Glomerular endothelial cell (primary cell): Measurements from ENCODE around the gene CKS1B. TPM values are rescaled to one million over a fixed set of nuclear protein-coding genes. Genes with fewer than 3 reads are reported as not detected.

ENCODE experiments used
- total RNA-seq: library from RNA; depleted of rRNA; stranded (reverse); fragments of >200 nt; gene quantifications from 2 replicates; pipeline ENCODE4 v1.2.3, GENCODE V29; 2015

Gene CKS1B
- total RNA-seq, 1 donor from 2014 or later: 57.8 TPM

Other genes with a start within 250 kb of the CKS1B start
- gene KCNN3, start 104.4 kb upstream of the CKS1B start, total RNA-seq: 4.8 and 10.5 TPM in 2 replicates
- gene PMVK, start 38.0 kb upstream of the CKS1B start, total RNA-seq: 8.1 and 11.6 TPM in 2 replicates
- gene PBXIP1, start 18.6 kb upstream of the CKS1B start, total RNA-seq: 108 and 115 TPM in 2 replicates
- 17.5 and 20.9 TPM in 2 replicates for gene PYGO2, start 12.9 kb upstream of the CKS1B start, total RNA-seq
- 300 and 313 TPM in 2 replicates for gene SHC1, start 3.9 kb upstream of the CKS1B start, total RNA-seq
- gene FLAD1, start 8.7 kb downstream of the CKS1B start, total RNA-seq: 31.2 and 33.7 TPM in 2 replicates
- not detected in 2 replicates for gene LENEP, start 18.9 kb downstream of the CKS1B start, total RNA-seq
- 19.3 and 23.6 TPM in 2 replicates for gene ZBTB7B, start 28.1 kb downstream of the CKS1B start, total RNA-seq
- gene DCST2, start 59.1 kb downstream of the CKS1B start, total RNA-seq: 0.12 TPM in 1 of 2 replicates, not detected in the other
- gene DCST1, start 59.1 kb downstream of the CKS1B start, total RNA-seq: not detected in 2 replicates
- gene ADAM15, start 76.6 kb downstream of the CKS1B start, total RNA-seq: 405 and 619 TPM in 2 replicates
- gene EFNA4, start 89.1 kb downstream of the CKS1B start, total RNA-seq: 19.2 and 25.1 TPM in 2 replicates
- 1.5 and 4.0 TPM in 2 replicates for gene EFNA3, start 104.2 kb downstream of the CKS1B start, total RNA-seq
- 77.9 and 195 TPM in 2 replicates for gene EFNA1, start 153.2 kb downstream of the CKS1B start, total RNA-seq
- 21.0 and 29.1 TPM in 2 replicates for gene SLC50A1, start 161.2 kb downstream of the CKS1B start, total RNA-seq
- 41.0 and 45.0 TPM in 2 replicates for gene DPM3, start 165.8 kb downstream of the CKS1B start, total RNA-seq
- gene KRTCAP2, start 198.6 kb downstream of the CKS1B start, total RNA-seq: 121 and 150 TPM in 2 replicates
- gene TRIM46, start 199.2 kb downstream of the CKS1B start, total RNA-seq: 9.9 and 11.8 TPM in 2 replicates
- gene THBS3, start 233.2 kb downstream of the CKS1B start, total RNA-seq: 12.5 and 18.2 TPM in 2 replicates
- gene MTX1, start 234.0 kb downstream of the CKS1B start, total RNA-seq: 44.3 and 45.6 TPM in 2 replicates